CD4-positive, alpha-beta T cell (primary cell): ENCODE data around the gene TMEM63A. TPM values are rescaled to one million over a fixed set of nuclear protein-coding genes. Genes with fewer than 3 reads are reported as not detected.

Experiments
- ATAC-seq: fragments of 200-7000 bp; cut with Tn5 transposase; one replicate; pipeline ENCODE4 v1.10.0; 2022; ENCODE audit warnings: mild to moderate bottlenecking; ENCODE audit not compliant: poor library complexity
- CTCF ChIA-PET: fragments of 350-600 bp; sonication (Branson Sonifier 250); formaldehyde crosslinking; loops from one replicate; lab custom pipeline; 2021; ENCODE audit warnings: antibody characterized with exemption, inconsistent platforms; lab: Charles Lee
- POLR2A ChIA-PET: fragments of 350-600 bp; sonication (Branson Sonifier 250); formaldehyde crosslinking; loops from one replicate; lab custom pipeline; 2021; ENCODE audit warnings: antibody characterized with exemption, inconsistent platforms; lab: Charles Lee
- DNase-seq, 14 experiments: peaks; one replicate each; pipeline ENCODE4 v3.0.0-alpha.2; 2013 to 2020; ENCODE audit warnings: mixed read lengths in 2 of 14
- H3K27ac ChIP-seq, 2 donors: one replicate each; pipeline versions ENCODE4 v1.5.1 to v1.7.0; 2013; ENCODE audit warnings: low read length in 2 of 2, low read depth in 1 of 2, mild to moderate bottlenecking in 1 of 2
- H3K27me3 ChIP-seq, 2 experiments: 1 replicate in 1 of 2; 2 replicates in 1 of 2; pipeline versions ENCODE4 v1.6.1 to v1.7.0; 2013; ENCODE audit warnings: low read length in 2 of 2, control low read depth in 1 of 2, mild to moderate bottlenecking in 1 of 2, moderate library complexity in 1 of 2; ENCODE audit not compliant: insufficient read depth in 2 of 2, control insufficient read depth in 1 of 2
- H3K36me3 ChIP-seq: one replicate; pipeline ENCODE4 v1.6.1; 2013; ENCODE audit warnings: low read length, control low read depth; ENCODE audit not compliant: insufficient read depth
- H3K4me1 ChIP-seq: one replicate; pipeline ENCODE4 v1.6.1; 2013; ENCODE audit warnings: low read length, control low read depth; ENCODE audit not compliant: insufficient read depth
- H3K4me3 ChIP-seq: one replicate; pipeline ENCODE4 v1.5.1; 2013; ENCODE audit warnings: mild to moderate bottlenecking, low read length, moderate library complexity
- H3K9me3 ChIP-seq, 2 experiments: 1 replicate in 1 of 2; 2 replicates in 1 of 2; pipeline versions ENCODE4 v1.6.1 to v1.7.0; 2013; ENCODE audit warnings: low read length in 2 of 2, mild to moderate bottlenecking in 2 of 2, control low read depth in 1 of 2, moderate library complexity in 1 of 2; ENCODE audit not compliant: control insufficient read depth in 1 of 2, insufficient read depth in 1 of 2
- H3K27ac Mint-ChIP-seq: one replicate; pipeline ENCODE4 v1.8.0; 2020; ENCODE audit warnings: mixed read lengths
- H3K27me3 Mint-ChIP-seq: one replicate; pipeline ENCODE4 v1.8.0; 2021; ENCODE audit warnings: mixed read lengths
- H3K36me3 Mint-ChIP-seq: one replicate; pipeline ENCODE4 v1.8.0; 2021; ENCODE audit warnings: low read depth, mixed read lengths
- H3K4me1 Mint-ChIP-seq: one replicate; pipeline ENCODE4 v1.8.0; 2021; ENCODE audit warnings: low read depth, mixed read lengths
- H3K4me3 Mint-ChIP-seq: one replicate; pipeline ENCODE4 v1.8.0; 2020; ENCODE audit warnings: mild to moderate bottlenecking, mixed read lengths
- H3K9me3 Mint-ChIP-seq: one replicate; pipeline ENCODE4 v1.8.0; 2020; ENCODE audit warnings: mixed read lengths
- CTCF ChIP-seq: fragments of 200-600 bp; IDR thresholded peaks from one replicate; pipeline ENCODE4 v1.8.0; 2022; ENCODE audit warnings: antibody characterized with exemption, mild to moderate bottlenecking
- intact Hi-C, 2 experiments: fragments of 100-400 bp; cut with DNase I in 1 of 2; cut with micrococcal nuclease in 1 of 2; formaldehyde crosslinking; loops; one replicate each; pipeline versions ENCODE4 v1.15.1 to v1.9.0; 2023 to 2025; cut with DNase I, micrococcal nuclease
- total RNA-seq, 174 experiments: library from RNA in 2 of 174; stranded (reverse) in 2 of 174; gene quantifications; one replicate each; pipeline ENCODE4 v1.2.3 and lab custom pipeline; 2021 to 2026

TMEM63A gene
- total RNA-seq, 2 experiments from 2014 or later, result 199 to 204 TPM

- H3K4me1 ChIP-seq, result peaks cover 25% of the 10 kb centered on the region
- peak overlapping the region; percentile 69 for H3K27ac Mint-ChIP-seq
- no peak overlapping the region for H3K4me3 Mint-ChIP-seq
- peaks cover 37% of the 10 kb centered on the region for H3K4me1 Mint-ChIP-seq
- H3K4me3 ChIP-seq, result no peak overlapping the region
- ChIA-PET POLR2A (interaction anchor here (0.8 to 5.6 kb wide), 4 partner anchors 24 to 82 kb away, joined by 3 to 23 read pairs (median 5); partner anchors contain the start of genes PYCR2 and SRP9), CTCF (no interaction called here)
- peak; percentile 49 for ATAC-seq
- H3K27ac ChIP-seq, result peak overlapping the region; percentile 3 to 11
- H3K36me3 ChIP-seq, result peaks cover 17% of the 10 kb centered on the region
- H3K27me3 ChIP-seq, result no peaks in the 10 kb centered on the region
- intact Hi-C loops, result loop anchor here in 1 of 2 experiments (5.0 to 10.0 kb wide), 3 partner anchors 70 to 365 kb away; no protein-coding TSS in a partner anchor
- H3K36me3 Mint-ChIP-seq, result peaks cover 13% of the 10 kb centered on the region
- no peaks in the 10 kb centered on the region for H3K9me3 ChIP-seq
- H3K27me3 Mint-ChIP-seq, result no peaks in the 10 kb centered on the region
- TF ChIP-seq CTCF, result no peak
- H3K9me3 Mint-ChIP-seq, result no peaks in the 10 kb centered on the region
- DNase-seq, result peak in 4 of 14 experiments; percentile 28 to 45 (median 40)
These were observed 40.1 kb downstream of the TMEM63A start for GRCh38 chr1:225842074-225842473.

GRCh38 chr1:225840713-225841112 is 41.5 kb downstream of the TMEM63A start:
- H3K27me3 Mint-ChIP-seq, result no peaks in the 10 kb centered on the region
- Histone ChIP-seq H3K27me3 (no peaks in the 10 kb centered on the region), H3K36me3 (peaks cover 3% of the 10 kb centered on the region), H3K4me3 (no peak overlapping the region), H3K4me1 (peaks cover 25% of the 10 kb centered on the region), H3K9me3 (no peaks in the 10 kb centered on the region), H3K27ac (no peak overlapping the region)
- POLR2A ChIA-PET, result interaction anchor here (0.6 to 5.6 kb wide), 9 partner anchors 9 to 65 kb away, joined by 3 to 23 read pairs (median 3); partner anchors contain the start of genes LEFTY1 and SRP9
- peaks cover 36% of the 10 kb centered on the region for H3K4me1 Mint-ChIP-seq
- intact Hi-C loops, result loop anchor here in 1 of 2 experiments (5.0 to 10.0 kb wide), 3 partner anchors 68 to 363 kb away; no protein-coding TSS in a partner anchor
- H3K27ac Mint-ChIP-seq, result peak overlapping the region; percentile 69
- no peak for DNase-seq
- H3K4me3 Mint-ChIP-seq, result no peak overlapping the region
- TF ChIP-seq CTCF, result no peak
- no peak for ATAC-seq
- H3K36me3 Mint-ChIP-seq, result no peaks in the 10 kb centered on the region
- H3K9me3 Mint-ChIP-seq, result no peaks in the 10 kb centered on the region
- CTCF ChIA-PET, result no interaction called here

GRCh38 chr1:225840223-225840610 is 42.0 kb downstream of the TMEM63A start:
- Mint-ChIP-seq H3K27ac (peak overlapping the region; percentile 69), H3K4me1 (peaks cover 36% of the 10 kb centered on the region), H3K9me3 (no peaks in the 10 kb centered on the region), H3K27me3 (no peaks in the 10 kb centered on the region), H3K4me3 (no peak overlapping the region), H3K36me3 (no peaks in the 10 kb centered on the region)
- Histone ChIP-seq H3K4me1 (peaks cover 25% of the 10 kb centered on the region), H3K36me3 (no peaks in the 10 kb centered on the region), H3K27ac (no peak overlapping the region), H3K4me3 (no peak overlapping the region), H3K27me3 (no peaks in the 10 kb centered on the region), H3K9me3 (no peaks in the 10 kb centered on the region)
- CTCF ChIA-PET, result no interaction called here
- POLR2A ChIA-PET, result interaction anchor here (0.7 to 5.6 kb wide), 8 partner anchors 10 to 145 kb away, joined by 3 to 23 read pairs (median 3); partner anchors contain the start of genes LEFTY1 and SRP9
- intact Hi-C loops, result loop anchor here in 1 of 2 experiments (5.0 to 10.0 kb wide), 3 partner anchors 68 to 363 kb away; no protein-coding TSS in a partner anchor
- ATAC-seq, result no peak
- DNase-seq, result no peak
- TF ChIP-seq CTCF, result no peak
